Activated naive CD4-positive, alpha-beta T cell treated with anti-CD3 and anti-CD28 coated beads, Interleukin-2, amount 50 U/mL, for 24 hours (primary cell): Measurements from ENCODE around the gene SH3RF3.
A peak's percentile ranks its signal among the peaks of the same experiment; 100 is the strongest.

Experiments used
- H3K27ac Mint-ChIP-seq: one replicate; pipeline ENCODE4 v1.8.0; 2021; ENCODE audit warnings: mild to moderate bottlenecking, mixed read lengths
- H3K27me3 Mint-ChIP-seq: one replicate; pipeline ENCODE4 v1.8.0; 2021; ENCODE audit warnings: mixed read lengths
- H3K36me3 Mint-ChIP-seq: one replicate; pipeline ENCODE4 v1.8.0; 2021; ENCODE audit warnings: mixed read lengths
- H3K4me1 Mint-ChIP-seq: one replicate; pipeline ENCODE4 v1.8.0; 2021; ENCODE audit warnings: mixed read lengths
- H3K4me3 Mint-ChIP-seq: one replicate; pipeline ENCODE4 v1.8.0; 2021; ENCODE audit warnings: mild to moderate bottlenecking, mixed read lengths
- H3K9me3 Mint-ChIP-seq: one replicate; pipeline ENCODE4 v1.8.0; 2021; ENCODE audit warnings: mixed read lengths

The SH3RF3 gene

DNA sequence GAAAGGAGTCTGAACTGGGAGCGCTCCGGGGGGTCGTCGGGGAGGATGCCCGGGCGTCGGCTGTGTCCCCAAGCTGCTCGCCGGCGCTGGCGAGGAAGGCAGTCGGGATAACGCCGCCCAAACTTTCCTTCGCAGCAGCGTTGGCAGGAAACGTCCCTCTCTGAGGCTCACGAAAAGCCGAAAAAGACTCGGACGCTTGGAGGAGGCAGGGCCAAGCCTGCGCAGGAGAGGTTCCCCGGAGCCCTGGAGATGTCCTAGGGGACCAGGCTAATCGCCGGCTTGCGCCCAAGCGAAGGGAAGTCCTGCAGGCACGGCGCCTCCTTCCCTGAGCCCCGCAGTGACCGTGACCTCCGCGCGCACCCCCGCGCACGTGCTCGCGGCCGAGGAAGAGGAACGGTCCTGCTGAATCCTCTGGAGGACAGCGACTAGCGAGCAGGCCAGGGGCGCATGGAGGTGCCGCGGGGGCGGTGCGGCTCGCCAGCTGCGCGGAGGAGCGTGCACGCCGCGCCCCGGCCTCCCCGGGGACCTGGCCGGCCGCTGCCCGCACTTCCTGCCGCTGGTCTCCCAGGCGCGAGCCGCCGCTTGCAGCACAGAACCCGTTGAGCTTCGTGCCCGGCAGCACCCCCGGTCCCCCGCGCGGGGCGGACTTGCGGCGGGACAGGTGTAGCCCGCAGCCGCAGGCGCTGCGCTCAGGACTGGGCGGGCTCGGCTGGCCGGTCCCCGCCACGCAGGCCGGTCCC is at the start of gene SH3RF3:
TSS of gene SH3RF3 (plus strand) at position 590 of the 740 bp plus-strand sequence.
- peaks cover 44% of the 10 kb centered on the region for H3K4me1 Mint-ChIP-seq
- H3K9me3 Mint-ChIP-seq: no peaks in the 10 kb centered on the region
- peak within 1 kb of the TSS; percentile 82 for H3K27ac Mint-ChIP-seq
- peak within 1 kb of the TSS; percentile 93 for H3K4me3 Mint-ChIP-seq
- H3K36me3 Mint-ChIP-seq: no peaks in the 10 kb centered on the region
- peaks cover 2% of the 10 kb centered on the region for H3K27me3 Mint-ChIP-seq

DNA sequence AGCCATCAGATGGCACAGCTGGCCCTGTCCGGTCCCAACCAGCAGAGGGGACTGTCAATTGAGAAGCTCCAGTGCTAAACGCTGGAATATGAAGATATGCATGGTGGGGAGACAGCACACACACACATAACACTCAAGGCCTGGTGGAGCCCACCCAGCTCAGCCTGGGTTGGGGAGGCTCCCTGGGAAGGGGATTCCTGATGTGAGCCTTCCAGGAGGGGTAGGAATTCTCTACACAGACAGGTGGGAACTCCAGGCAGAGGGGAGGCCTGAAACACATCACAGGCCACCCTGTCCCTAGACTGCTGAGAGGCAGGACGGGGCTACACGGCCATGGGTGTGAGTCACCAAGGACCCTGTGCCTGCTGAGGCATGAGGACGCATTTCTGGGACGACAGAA is 49.4 kb upstream of the SH3RF3 start:
- no peak overlapping the region for H3K27ac Mint-ChIP-seq
- peaks cover 21% of the 10 kb centered on the region for H3K4me1 Mint-ChIP-seq
- no peaks in the 10 kb centered on the region for H3K27me3 Mint-ChIP-seq
- no peak overlapping the region for H3K4me3 Mint-ChIP-seq
- no peaks in the 10 kb centered on the region for H3K36me3 Mint-ChIP-seq
- H3K9me3 Mint-ChIP-seq: no peaks in the 10 kb centered on the region

DNA sequence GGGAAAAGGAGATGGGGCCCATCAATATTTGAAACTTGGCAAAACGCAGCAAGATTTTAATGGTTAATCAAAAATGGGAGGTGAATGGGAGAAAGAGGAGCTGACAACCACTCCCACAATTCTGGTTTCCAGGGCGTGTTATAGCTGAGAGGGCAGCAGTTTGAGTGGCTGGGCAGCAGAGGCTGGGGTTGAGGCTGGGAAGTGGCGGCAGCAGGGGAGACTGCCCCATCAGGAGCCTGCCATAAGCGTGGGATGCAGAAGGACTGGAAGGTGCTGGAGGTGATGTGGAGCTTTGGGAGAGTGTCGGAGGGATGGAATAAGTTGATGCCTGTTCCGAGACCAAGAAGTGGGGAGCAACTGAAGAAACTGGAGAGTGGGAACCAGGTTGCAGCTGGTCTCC is 48.9 kb upstream of the SH3RF3 start:
- H3K36me3 Mint-ChIP-seq: no peaks in the 10 kb centered on the region
- H3K9me3 Mint-ChIP-seq: no peaks in the 10 kb centered on the region
- no peak overlapping the region for H3K4me3 Mint-ChIP-seq
- peaks cover 21% of the 10 kb centered on the region for H3K4me1 Mint-ChIP-seq
- H3K27ac Mint-ChIP-seq: peak overlapping the region; percentile 24
- no peaks in the 10 kb centered on the region for H3K27me3 Mint-ChIP-seq

DNA sequence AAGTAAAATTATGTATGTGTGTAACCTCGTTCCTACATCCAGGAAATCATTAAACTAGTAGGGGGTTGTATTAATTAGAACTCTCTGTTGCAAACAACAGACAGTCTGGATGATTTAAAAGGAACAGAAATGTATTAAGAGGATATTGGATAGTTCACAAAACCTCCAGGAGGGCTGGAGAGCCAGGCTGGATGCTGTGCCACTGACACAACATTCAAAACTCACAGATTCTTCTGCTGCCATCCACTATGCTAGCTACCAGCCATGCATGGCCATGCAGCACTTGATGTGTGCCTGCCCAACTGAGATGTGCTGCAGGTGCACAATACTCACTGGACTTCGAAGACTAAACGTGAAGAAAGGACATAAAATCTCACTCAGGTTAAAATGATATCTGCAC is 48.2 kb upstream of the SH3RF3 start:
- Mint-ChIP-seq H3K4me3 (no peak overlapping the region), H3K27ac (no peak overlapping the region), H3K9me3 (no peaks in the 10 kb centered on the region), H3K4me1 (peaks cover 15% of the 10 kb centered on the region), H3K27me3 (no peaks in the 10 kb centered on the region), H3K36me3 (no peaks in the 10 kb centered on the region)

DNA sequence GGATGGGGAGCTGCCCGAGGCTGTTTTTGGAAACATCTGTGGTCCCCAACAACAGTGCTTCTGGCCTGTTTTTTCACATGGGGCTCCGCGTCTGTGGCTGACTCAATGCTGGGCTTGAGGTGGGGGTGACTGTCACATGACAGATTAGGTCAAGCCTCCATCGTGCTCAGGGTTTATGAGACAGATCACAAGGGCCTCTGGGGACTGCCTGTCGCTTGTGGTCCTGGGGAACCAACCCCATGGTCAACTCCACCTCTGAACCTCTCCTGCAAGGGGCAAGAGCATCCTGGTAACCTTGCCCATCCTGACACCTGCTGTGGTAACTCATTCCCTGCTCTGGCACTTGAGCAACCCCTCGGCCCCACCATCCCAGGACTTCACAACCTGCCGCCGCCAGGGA is 47.6 kb upstream of the SH3RF3 start:
- H3K4me3 Mint-ChIP-seq: no peak overlapping the region
- H3K9me3 Mint-ChIP-seq: no peaks in the 10 kb centered on the region
- no peaks in the 10 kb centered on the region for H3K27me3 Mint-ChIP-seq
- H3K4me1 Mint-ChIP-seq: peaks cover 12% of the 10 kb centered on the region
- H3K27ac Mint-ChIP-seq: no peak overlapping the region
- no peaks in the 10 kb centered on the region for H3K36me3 Mint-ChIP-seq

DNA sequence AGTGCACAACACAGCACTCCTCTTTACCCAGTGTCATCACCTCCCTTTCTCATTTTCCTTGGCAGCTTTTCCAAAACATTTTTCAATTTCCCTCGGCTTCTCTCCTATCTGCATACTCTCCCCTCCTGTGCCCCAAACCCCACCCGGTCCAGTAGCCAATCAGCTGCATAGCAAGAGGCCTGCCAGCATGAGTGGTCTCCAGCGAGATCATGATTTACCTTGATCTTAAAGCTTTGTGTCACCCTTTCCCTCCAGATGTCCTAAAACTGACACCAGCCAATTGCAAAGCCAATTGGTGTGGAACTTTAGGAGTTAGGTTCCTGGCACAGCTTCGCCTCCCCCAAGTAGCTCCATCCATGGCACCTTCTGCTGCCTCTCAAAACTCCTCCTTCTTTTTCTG is 45.2 kb upstream of the SH3RF3 start:
- Mint-ChIP-seq H3K27me3 (no peaks in the 10 kb centered on the region), H3K36me3 (no peaks in the 10 kb centered on the region), H3K9me3 (no peaks in the 10 kb centered on the region), H3K4me3 (no peak overlapping the region), H3K27ac (no peak overlapping the region), H3K4me1 (peaks cover 19% of the 10 kb centered on the region)

DNA sequence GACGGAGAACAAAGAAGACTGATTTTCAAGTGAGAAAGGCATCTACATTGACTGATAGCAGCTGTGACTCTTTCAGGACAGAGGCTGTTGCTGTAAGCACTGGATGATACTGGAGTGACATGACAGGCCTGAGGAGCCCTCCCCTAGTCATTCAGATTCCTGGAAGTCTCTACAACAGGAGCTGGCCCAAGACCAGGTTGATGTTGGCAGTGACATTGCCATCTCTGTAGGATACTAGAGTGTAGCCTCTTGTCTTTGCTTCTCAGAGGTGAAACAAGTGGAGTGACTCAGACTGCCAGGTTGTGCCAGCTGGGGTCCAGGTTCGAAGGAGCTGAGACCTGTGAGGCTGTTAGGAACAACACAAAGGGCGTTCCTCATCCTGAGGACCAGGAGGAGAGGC is 44.7 kb upstream of the SH3RF3 start:
- no peak overlapping the region for H3K27ac Mint-ChIP-seq
- no peaks in the 10 kb centered on the region for H3K27me3 Mint-ChIP-seq
- no peaks in the 10 kb centered on the region for H3K9me3 Mint-ChIP-seq
- H3K4me1 Mint-ChIP-seq: peaks cover 21% of the 10 kb centered on the region
- no peaks in the 10 kb centered on the region for H3K36me3 Mint-ChIP-seq
- no peak overlapping the region for H3K4me3 Mint-ChIP-seq

DNA sequence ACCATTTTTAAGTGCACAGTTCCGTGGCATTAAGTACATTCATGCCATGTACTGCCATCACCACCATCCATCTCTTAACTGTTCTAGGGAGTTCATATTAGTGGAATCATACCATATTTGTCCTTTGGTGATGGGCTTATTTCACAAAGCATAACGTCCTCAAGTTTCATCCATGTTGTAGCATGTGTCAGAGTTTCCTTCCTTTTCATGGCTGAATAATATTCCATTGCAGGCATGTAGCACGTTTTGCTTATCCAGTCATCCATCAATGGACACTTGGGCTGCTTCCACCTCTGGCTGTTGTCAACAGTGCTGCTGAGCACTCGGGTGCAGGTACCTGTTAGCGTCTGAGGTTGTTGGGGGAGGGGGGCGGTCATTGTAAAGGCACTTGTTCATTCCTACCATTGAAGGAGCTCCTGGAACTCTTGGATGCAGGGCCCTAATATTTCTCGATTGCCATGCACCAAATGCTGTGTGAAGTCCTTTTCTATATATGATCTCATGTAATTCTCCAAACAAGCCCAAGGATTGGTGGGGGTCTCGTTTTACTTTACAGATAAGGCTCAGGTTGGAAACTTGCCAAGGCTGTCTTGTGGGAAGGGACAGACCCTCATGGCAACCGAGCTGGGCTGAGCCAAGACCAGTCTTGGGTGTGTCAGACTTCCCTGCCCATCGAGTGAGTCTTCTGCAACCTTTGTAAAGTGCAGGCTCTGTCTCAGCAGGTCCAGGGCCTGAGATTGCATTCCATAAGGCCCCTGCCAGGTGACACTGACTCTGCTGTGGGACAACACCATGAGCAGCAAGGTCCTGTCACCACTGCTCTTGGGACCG is 42.9 kb upstream of the SH3RF3 start:
- peaks cover 9% of the 10 kb centered on the region for H3K4me1 Mint-ChIP-seq
- H3K36me3 Mint-ChIP-seq: no peaks in the 10 kb centered on the region
- no peak overlapping the region for H3K27ac Mint-ChIP-seq
- H3K9me3 Mint-ChIP-seq: no peaks in the 10 kb centered on the region
- H3K27me3 Mint-ChIP-seq: no peaks in the 10 kb centered on the region
- no peak overlapping the region for H3K4me3 Mint-ChIP-seq

DNA sequence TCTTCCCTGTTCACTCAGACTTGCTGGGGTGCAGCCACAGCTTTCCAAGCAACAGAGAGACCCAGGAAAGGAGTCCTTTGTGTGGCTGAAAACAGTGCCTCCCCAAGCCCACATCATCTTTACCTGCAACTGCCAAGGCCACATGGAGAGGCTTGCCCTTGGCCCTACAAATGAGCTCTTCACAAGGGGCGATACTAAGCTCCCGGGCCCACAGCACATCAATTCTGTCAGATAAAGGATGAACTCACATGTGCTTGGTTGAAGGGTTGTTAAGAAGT is 42.3 kb upstream of the SH3RF3 start:
- Mint-ChIP-seq H3K4me1 (peaks cover 8% of the 10 kb centered on the region), H3K36me3 (no peaks in the 10 kb centered on the region), H3K4me3 (no peak overlapping the region), H3K27me3 (no peaks in the 10 kb centered on the region), H3K9me3 (no peaks in the 10 kb centered on the region), H3K27ac (no peak overlapping the region)

DNA sequence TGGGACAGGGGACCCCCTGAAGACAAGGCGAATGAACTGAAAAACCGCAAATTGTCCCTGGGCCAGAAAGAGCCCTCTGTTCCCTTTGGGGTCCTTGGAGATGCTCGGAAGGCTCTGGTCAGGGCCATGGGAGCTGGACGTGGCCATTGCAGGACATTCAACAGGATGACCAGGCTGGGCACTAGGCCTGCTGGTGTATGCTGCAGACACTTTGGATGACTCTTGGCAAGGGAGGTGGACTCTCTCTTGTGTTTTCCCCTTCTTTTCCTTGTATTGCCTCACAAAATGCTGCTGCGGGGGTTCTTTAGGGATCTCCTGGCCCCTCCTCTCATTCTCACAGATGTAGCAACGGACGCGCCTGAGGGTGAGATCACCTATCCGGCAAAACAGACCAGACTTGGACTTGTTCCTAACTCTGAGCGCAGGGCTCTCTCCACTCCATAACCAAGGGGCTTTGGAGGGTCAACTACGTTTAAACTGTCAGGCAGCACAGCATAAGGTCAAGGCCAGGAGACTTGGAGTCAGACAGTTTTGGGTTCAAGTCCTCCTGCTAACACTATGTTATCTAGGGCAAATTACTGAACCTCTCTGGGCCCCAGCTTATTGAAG is 41.8 kb upstream of the SH3RF3 start:
- H3K4me3 Mint-ChIP-seq: no peak overlapping the region
- H3K27me3 Mint-ChIP-seq: no peaks in the 10 kb centered on the region
- H3K36me3 Mint-ChIP-seq: no peaks in the 10 kb centered on the region
- H3K4me1 Mint-ChIP-seq: peaks cover 8% of the 10 kb centered on the region
- no peaks in the 10 kb centered on the region for H3K9me3 Mint-ChIP-seq
- H3K27ac Mint-ChIP-seq: no peak overlapping the region

DNA sequence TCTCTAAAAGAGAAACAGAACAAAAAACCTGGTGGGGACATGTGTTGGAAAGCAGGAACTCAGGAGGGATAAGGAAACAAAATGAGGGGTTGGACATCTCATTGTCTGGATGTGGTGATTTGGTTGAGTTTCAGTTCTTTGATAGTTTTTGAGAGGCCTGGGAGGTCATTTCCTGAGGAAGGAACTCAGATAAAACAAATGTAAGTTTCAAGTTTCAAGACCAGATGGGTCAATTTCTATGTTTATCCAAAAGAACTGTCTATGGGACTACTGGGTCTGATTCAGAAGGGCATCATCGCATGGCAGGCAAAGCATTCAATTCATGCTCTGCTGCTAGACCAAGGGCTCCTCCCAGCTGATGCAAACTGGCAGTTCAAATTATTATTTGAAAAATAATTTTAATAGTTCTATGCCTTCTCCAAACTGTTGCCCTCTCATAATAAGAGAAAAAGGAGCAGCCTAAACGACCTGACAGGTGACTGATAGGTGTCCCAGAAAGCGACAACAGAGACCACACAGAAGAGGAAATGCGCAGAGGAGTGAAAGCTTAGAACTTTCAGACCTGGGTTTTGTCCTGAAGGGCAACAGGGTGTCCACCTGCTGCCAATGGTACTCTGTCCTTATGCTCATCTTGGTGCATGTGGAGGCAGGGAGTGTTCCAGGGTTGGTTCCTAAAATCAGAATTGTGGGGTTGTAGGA is 39.3 kb upstream of the SH3RF3 start:
- Mint-ChIP-seq H3K27ac (no peak overlapping the region), H3K4me1 (peaks cover 8% of the 10 kb centered on the region), H3K9me3 (no peaks in the 10 kb centered on the region), H3K36me3 (peaks cover 4% of the 10 kb centered on the region), H3K4me3 (no peak overlapping the region), H3K27me3 (no peaks in the 10 kb centered on the region)

DNA sequence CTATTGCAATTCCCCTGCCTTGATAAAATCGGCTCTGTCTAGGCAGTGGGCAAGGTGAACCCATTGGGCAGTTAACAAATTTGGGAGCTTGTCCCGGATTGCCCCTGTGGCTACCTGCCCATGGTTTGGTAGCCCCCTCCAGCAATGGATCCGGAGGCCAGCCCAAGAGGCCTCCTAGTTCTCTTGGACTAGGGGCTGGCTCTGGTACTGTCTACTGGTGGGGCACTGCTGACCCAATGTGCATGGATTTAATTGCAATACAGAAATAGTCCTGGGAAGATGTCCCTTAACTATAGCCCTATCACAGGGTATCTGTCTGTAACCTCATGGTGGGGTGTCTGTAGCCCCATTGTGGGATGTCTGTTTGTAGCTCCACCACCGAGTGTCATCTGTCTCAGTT is 37.5 kb upstream of the SH3RF3 start:
- no peak overlapping the region for H3K27ac Mint-ChIP-seq
- no peaks in the 10 kb centered on the region for H3K27me3 Mint-ChIP-seq
- peaks cover 8% of the 10 kb centered on the region for H3K4me1 Mint-ChIP-seq
- no peak overlapping the region for H3K4me3 Mint-ChIP-seq
- peaks cover 8% of the 10 kb centered on the region for H3K36me3 Mint-ChIP-seq
- peaks cover 5% of the 10 kb centered on the region for H3K9me3 Mint-ChIP-seq

DNA sequence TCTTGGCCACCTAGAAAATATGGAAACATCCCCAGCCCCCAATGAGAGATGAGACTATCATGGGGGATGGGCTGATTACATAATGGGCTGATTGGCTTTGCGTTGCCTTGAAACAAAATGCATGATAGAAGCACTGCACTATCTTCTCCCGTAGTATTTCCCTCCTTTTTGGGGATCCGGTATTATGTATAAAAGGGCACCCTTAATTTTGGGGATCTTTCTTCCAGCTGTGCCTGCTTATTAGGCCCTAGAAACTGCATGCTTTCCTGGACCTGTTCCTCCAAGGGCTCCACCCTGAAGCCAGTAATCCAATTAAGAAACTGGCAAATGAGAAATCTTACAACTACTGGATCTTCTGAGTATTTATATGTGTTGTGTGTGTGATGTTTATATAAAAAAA is 34.9 kb upstream of the SH3RF3 start:
- Mint-ChIP-seq H3K4me3 (no peak overlapping the region), H3K36me3 (peaks cover 8% of the 10 kb centered on the region), H3K27ac (no peak overlapping the region), H3K27me3 (no peaks in the 10 kb centered on the region), H3K9me3 (peaks cover 5% of the 10 kb centered on the region), H3K4me1 (peaks cover 8% of the 10 kb centered on the region)

DNA sequence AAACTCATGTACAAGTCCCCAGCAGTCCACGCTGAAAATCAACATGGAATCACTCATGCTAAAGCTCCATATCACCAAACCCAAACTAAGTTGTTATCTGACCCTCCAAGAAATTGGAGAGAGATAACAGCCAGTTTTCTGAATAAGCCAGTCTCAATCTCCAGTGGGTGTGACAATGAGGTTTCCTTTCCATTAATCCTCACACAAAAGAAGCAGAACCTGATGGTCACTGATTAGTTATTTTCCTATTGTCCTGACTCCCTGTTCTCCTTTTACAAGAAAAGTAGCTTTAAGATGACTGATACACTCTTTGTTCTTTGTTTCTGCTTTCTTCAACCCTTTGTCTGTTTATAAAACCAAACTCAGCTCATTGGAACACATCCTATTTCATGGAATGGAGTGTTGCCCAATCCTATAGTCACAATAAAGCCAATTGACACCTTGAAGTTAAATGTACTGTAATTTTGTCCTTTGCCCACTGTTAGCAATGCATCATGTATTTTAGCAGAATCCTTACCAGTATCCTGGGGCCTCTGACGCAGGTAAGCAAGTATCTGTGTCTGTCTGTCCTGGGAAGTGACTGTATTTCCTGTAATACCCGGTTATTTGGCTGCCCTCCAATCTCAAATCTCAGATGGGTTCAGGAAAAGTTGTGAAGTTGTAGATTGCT is 30.6 kb upstream of the SH3RF3 start:
- Mint-ChIP-seq H3K4me1 (peaks cover 23% of the 10 kb centered on the region), H3K4me3 (no peak overlapping the region), H3K27ac (no peak overlapping the region), H3K27me3 (no peaks in the 10 kb centered on the region), H3K9me3 (peaks cover 5% of the 10 kb centered on the region), H3K36me3 (peaks cover 8% of the 10 kb centered on the region)

DNA sequence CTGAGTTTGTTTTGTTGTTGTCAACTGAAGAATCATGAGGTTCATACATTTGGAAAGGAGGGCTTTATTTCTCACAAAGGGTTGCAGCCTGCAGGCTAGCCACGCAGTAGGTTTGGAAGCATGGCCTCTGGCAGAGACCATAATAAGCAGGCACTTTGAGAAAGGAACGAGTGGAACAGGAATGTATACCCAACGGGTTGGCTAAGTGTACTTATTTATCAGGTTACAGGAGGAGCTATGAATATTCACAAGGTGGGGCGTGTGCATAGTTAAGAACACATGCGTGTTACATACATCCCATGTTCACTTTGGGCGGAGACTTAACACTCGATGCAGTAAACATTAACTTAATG is 30.1 kb upstream of the SH3RF3 start:
- Mint-ChIP-seq H3K4me1 (peaks cover 26% of the 10 kb centered on the region), H3K27me3 (no peaks in the 10 kb centered on the region), H3K9me3 (peaks cover 5% of the 10 kb centered on the region), H3K4me3 (no peak overlapping the region), H3K36me3 (peaks cover 4% of the 10 kb centered on the region), H3K27ac (no peak overlapping the region)
